Hepatocyte (in vitro differentiated cells): ENCODE measurements around the gene PARK7.

Experiments
- EZH2 ChIP-seq: fragments of 200-600 bp; sonication (generic); IDR thresholded peaks from 2 replicates; pipeline ENCODE4 v1.6.1; 2016; ENCODE audit warnings: antibody characterized with exemption, mild to moderate bottlenecking, borderline replicate concordance
- TF ChIP-seq, protein P1 (sequence below): fragments of 200-600 bp; sonication (generic); IDR thresholded peaks from 2 replicates; pipeline ENCODE4 v1.5.1; 2016; ENCODE audit warnings: antibody characterized with exemption, mild to moderate bottlenecking; ENCODE audit not compliant: poor library complexity

DNA sequence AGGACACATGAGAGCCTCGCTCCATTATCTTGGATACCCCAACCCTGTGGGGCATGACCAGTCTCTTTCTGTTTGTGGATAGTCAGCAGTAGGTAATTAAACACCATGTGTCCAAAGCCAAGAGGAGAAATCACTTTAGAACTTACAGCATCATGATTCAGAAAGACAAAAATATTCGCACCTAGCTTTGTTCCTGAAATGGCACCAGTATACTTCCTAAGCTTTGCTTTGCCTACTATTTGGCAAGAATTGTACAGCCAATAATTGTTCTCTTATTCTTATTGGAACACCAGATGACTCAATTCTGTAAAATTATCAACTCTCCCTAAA is 45.0 kb upstream of the PARK7 start:
- TF ChIP-seq, protein P1, sequence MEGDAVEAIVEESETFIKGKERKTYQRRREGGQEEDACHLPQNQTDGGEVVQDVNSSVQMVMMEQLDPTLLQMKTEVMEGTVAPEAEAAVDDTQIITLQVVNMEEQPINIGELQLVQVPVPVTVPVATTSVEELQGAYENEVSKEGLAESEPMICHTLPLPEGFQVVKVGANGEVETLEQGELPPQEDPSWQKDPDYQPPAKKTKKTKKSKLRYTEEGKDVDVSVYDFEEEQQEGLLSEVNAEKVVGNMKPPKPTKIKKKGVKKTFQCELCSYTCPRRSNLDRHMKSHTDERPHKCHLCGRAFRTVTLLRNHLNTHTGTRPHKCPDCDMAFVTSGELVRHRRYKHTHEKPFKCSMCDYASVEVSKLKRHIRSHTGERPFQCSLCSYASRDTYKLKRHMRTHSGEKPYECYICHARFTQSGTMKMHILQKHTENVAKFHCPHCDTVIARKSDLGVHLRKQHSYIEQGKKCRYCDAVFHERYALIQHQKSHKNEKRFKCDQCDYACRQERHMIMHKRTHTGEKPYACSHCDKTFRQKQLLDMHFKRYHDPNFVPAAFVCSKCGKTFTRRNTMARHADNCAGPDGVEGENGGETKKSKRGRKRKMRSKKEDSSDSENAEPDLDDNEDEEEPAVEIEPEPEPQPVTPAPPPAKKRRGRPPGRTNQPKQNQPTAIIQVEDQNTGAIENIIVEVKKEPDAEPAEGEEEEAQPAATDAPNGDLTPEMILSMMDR, result no peak
- no peak for TF ChIP-seq EZH2
